ENCODE measurements around the gene DDI2.

DNA sequence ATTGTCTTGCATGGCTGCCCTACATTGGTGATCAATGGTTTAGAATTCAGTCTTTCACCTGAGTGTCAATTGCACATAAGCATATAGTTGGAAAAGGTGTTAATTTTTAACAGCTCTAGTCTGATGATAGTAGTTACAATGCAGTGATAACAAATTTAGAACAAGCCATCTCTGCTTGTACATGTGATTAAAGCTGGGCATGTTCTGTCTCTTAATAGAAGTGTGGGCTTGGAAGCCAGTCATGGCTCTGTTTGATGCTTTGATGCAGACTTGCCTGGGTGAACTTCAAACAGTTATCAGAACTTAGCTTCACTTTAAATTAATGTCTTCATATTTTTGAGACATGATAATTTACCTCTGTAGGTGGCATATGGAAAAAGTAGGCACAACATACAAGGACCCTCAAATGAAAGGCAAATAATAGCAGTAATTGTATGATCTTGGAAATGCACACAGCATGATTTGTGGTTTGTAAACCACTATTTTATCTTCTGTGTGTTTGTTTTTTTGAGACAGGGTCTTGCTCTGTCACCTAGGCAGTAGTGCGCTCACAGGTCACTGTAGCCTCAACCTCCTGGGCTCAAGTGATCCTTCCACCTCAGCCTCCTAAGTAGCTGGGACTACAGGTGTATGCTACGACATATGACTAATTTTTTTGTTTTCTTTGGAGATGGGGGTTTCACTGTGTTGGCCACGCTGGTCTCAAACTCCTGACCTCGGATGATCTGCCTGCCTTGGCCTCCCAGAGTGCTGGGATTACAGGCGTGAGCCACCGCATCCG, 3.8 kb downstream of the DDI2 start:
- TF ChIP-seq ZNF214 (tag by site-specific recombination; IDR thresholded peaks at IDR 0.05; ENCODE audit: borderline replicate concordance) (no peak), ZNF629 (tag by site-specific recombination; IDR thresholded peaks at IDR 0.05) (no peak), YY1 (tag by site-specific recombination; IDR thresholded peaks at IDR 0.05) (no peak), ZNF138 (tag by site-specific recombination; IDR thresholded peaks at IDR 0.05; ENCODE audit: borderline replicate concordance) (no peak), CTCF (tag by site-specific recombination; IDR thresholded peaks at IDR 0.05) (no peak), ZNF76 (tag by site-specific recombination; IDR thresholded peaks at IDR 0.05; ENCODE audit: borderline replicate concordance, low read depth) (no peak), ZNF404 (tag by site-specific recombination; IDR thresholded peaks at IDR 0.05) (no peak)
